Mesothelial cell of epicardium (in vitro differentiated cells): ENCODE results near the gene OR2A5. TPM values are rescaled to one million over a fixed set of nuclear protein-coding genes. Genes with fewer than 3 reads are reported as not detected.
"Not testable (repeated sequence)": the region's sequence is repeated elsewhere in the genome, so short reads cannot be mapped to it uniquely, and the experiment has no call there.

ENCODE experiments used
- DNase-seq, 2 experiments: peaks; one replicate each; pipeline ENCODE4 v3.0.0; 2021; ENCODE audit warnings: low spot score in 2 of 2; ENCODE audit not compliant: unreplicated experiment in 2 of 2
- H3K27ac Mint-ChIP-seq: 2 replicates; pipeline ENCODE4 v1.8.0; 2021; ENCODE audit warnings: mixed read lengths
- H3K27me3 Mint-ChIP-seq: 2 replicates; pipeline ENCODE4 v1.8.0; 2021; ENCODE audit warnings: low read depth, mixed read lengths
- H3K36me3 Mint-ChIP-seq: 2 replicates; pipeline ENCODE4 v1.8.0; 2021; ENCODE audit warnings: mixed read lengths
- H3K4me1 Mint-ChIP-seq: 2 replicates; pipeline ENCODE4 v1.8.0; 2021; ENCODE audit warnings: mixed read lengths
- H3K4me3 Mint-ChIP-seq: 2 replicates; pipeline ENCODE4 v1.8.0; 2021; ENCODE audit warnings: mild to moderate bottlenecking, moderate library complexity, mixed read lengths
- H3K9me3 Mint-ChIP-seq: 2 replicates; pipeline ENCODE4 v1.8.0; 2021; ENCODE audit warnings: mixed read lengths
- total RNA-seq: library from RNA; stranded (reverse); gene quantifications from 3 replicates; pipeline ENCODE4 v1.2.1, GENCODE V29; 2021
- TF ChIP-seq, protein P1 (sequence below): fragments of 200-600 bp; sonication (generic); IDR thresholded peaks from one replicate; pipeline ENCODE4 v1.5.0; 2021; ENCODE audit warnings: antibody characterized with exemption; ENCODE audit not compliant: unreplicated experiment

Gene OR2A5
- total RNA-seq, 1 donor from 2014 or later: not detected

GRCh38 chr7:144035385-144035784, 13.4 kb upstream of the OR2A5 start:
- TF ChIP-seq, protein P1, sequence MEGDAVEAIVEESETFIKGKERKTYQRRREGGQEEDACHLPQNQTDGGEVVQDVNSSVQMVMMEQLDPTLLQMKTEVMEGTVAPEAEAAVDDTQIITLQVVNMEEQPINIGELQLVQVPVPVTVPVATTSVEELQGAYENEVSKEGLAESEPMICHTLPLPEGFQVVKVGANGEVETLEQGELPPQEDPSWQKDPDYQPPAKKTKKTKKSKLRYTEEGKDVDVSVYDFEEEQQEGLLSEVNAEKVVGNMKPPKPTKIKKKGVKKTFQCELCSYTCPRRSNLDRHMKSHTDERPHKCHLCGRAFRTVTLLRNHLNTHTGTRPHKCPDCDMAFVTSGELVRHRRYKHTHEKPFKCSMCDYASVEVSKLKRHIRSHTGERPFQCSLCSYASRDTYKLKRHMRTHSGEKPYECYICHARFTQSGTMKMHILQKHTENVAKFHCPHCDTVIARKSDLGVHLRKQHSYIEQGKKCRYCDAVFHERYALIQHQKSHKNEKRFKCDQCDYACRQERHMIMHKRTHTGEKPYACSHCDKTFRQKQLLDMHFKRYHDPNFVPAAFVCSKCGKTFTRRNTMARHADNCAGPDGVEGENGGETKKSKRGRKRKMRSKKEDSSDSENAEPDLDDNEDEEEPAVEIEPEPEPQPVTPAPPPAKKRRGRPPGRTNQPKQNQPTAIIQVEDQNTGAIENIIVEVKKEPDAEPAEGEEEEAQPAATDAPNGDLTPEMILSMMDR: no peak
- Mint-ChIP-seq H3K27me3 (no peaks in the 10 kb centered on the region), H3K36me3 (no peaks in the 10 kb centered on the region), H3K4me1 (peaks cover 21% of the 10 kb centered on the region), H3K4me3 (no peak overlapping the region), H3K27ac (no peak overlapping the region), H3K9me3 (no peaks in the 10 kb centered on the region)
- DNase-seq: no peak

DNA sequence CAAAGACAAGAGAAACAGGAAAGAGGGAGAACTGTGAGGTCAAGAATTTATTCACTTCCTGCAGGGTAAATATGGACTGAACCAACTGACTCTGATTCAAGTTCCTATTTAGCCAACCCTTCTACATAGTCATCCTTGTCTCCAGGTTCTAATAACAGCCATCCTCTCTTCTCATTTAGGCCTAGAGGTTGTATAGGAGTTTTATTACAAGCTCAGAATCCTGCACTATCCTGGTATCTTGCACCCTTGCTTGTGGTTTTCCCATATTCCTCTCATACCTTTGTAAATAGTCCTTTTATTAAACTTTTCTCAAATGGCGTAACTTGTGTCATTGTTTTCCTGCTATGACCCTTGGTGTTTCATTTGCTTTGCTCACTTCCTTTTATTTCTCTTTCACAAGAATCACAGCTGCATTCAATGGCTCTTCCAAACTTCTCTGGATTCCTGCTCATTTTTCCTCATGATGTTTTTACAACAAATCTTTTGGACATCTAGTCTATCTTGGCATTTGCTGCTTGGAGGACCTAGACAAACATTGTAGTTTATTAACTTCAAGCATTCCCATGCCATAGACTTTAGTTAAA, 12.4 kb upstream of the OR2A5 start:
- Mint-ChIP-seq H3K4me1 (peaks cover 17% of the 10 kb centered on the region), H3K4me3 (no peak overlapping the region), H3K9me3 (no peaks in the 10 kb centered on the region), H3K36me3 (no peaks in the 10 kb centered on the region), H3K27me3 (no peaks in the 10 kb centered on the region), H3K27ac (no peak overlapping the region)
- TF ChIP-seq, protein P1: no peak
- DNase-seq: no peak

DNA sequence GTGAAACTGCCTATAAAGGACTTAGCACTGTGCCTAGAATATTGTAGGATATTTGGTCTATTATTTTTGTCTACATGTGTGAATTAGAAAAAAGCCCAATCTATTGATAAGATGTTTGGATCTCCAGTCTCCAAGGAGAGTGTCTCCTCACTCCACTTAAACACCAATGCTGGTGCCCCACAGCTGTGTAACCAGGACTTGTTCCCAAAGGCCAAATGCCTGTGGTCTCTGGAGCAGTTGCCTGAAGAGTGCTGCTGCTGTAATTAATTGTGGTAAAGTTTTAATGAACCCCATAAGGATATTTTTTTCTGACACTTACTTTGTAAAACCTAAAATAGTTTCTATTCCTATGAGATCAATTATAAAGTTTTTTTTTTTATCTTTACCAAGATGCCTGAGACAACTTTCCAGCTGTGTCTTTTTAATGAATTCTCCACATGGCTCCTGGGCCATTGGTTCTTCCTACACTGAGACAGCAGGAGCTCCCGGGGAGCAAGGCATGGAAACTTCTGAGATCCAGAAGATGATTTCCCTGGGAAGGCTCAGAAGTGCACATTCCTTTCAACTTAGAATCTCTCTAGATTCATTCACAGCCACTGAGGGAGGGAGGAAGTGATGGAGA, 11.2 kb upstream of the OR2A5 start:
- no peak overlapping the region for H3K27ac Mint-ChIP-seq
- no peaks in the 10 kb centered on the region for H3K27me3 Mint-ChIP-seq
- peaks cover 10% of the 10 kb centered on the region for H3K4me1 Mint-ChIP-seq
- H3K9me3 Mint-ChIP-seq: no peaks in the 10 kb centered on the region
- DNase-seq: no peak
- TF ChIP-seq, protein P1: no peak
- H3K4me3 Mint-ChIP-seq: no peak overlapping the region
- no peaks in the 10 kb centered on the region for H3K36me3 Mint-ChIP-seq

DNA sequence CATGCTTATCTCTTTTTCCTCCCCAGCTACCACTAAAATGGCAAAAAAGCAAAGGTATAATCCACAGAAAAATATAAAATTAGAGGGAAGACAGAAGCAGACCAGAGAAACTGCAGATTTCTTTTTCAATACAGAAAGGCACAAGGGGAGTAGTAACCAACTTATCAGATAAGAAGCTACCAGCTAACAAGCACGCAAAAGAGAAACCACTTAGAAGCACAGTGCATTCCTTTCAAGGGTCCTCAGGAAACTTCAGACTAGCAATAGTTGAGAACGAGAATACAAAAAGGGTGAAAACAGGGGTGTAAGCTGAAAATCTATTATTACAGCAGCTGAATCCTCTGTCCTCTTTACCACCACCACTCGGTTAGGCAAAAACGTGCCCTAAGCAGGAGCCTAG, 9.9 kb upstream of the OR2A5 start:
- Mint-ChIP-seq H3K9me3 (no peaks in the 10 kb centered on the region), H3K4me1 (peaks cover 3% of the 10 kb centered on the region), H3K27ac (no peak overlapping the region), H3K4me3 (no peak overlapping the region), H3K36me3 (no peaks in the 10 kb centered on the region), H3K27me3 (peaks cover 4% of the 10 kb centered on the region)
- DNase-seq: no peak
- TF ChIP-seq, protein P1: no peak

DNA sequence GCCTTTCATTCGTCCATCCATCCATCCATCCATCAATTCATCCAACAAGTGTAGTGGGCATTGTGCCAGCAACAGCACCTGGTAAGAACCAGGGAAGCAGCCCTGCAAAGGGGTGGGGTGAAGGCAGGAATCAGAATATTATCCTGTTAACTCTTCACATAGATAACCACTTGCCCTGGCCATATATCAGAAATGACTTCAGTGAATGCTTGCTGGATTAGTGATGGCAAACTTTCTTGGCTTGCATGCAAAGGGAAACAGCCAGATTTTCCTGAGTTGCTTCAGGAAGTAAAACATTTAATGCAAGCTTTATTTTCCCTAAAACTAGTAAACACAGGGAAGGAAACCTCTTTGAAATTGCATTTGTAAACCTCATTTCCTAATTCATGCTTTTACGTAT, 743 bp downstream of the OR2A5 start:
- H3K36me3 Mint-ChIP-seq: no peaks in the 10 kb centered on the region
- DNase-seq: no peak
- H3K27ac Mint-ChIP-seq: no peak overlapping the region
- H3K4me3 Mint-ChIP-seq: no peak overlapping the region
- peaks cover 7% of the 10 kb centered on the region for H3K27me3 Mint-ChIP-seq
- peaks cover 6% of the 10 kb centered on the region for H3K4me1 Mint-ChIP-seq
- TF ChIP-seq, protein P1: no peak
- H3K9me3 Mint-ChIP-seq: no peaks in the 10 kb centered on the region

DNA sequence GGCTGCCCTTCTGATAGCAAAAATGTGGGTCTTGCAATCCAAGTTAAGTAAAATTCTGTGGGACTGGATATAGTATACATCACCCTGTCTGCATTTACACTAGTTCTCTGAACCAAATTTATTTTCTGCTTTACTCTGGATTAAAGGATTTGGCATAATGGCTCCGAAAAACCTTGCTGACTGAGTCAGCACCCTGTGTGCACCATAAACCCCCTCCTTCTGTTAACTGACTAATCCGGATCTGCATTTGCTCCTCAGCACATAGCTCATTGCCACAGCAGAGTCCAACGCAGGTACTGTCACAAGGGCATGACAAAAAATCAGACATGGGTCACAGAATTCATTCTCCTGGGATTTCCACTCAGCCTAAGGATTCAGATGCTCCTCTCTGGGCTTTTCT, 1.3 kb downstream of the OR2A5 start:
- H3K9me3 Mint-ChIP-seq: no peaks in the 10 kb centered on the region
- TF ChIP-seq, protein P1: no peak
- no peak for DNase-seq
- H3K27me3 Mint-ChIP-seq: peaks cover 7% of the 10 kb centered on the region
- no peak overlapping the region for H3K4me3 Mint-ChIP-seq
- no peaks in the 10 kb centered on the region for H3K36me3 Mint-ChIP-seq
- H3K4me1 Mint-ChIP-seq: peaks cover 6% of the 10 kb centered on the region
- H3K27ac Mint-ChIP-seq: no peak overlapping the region

DNA sequence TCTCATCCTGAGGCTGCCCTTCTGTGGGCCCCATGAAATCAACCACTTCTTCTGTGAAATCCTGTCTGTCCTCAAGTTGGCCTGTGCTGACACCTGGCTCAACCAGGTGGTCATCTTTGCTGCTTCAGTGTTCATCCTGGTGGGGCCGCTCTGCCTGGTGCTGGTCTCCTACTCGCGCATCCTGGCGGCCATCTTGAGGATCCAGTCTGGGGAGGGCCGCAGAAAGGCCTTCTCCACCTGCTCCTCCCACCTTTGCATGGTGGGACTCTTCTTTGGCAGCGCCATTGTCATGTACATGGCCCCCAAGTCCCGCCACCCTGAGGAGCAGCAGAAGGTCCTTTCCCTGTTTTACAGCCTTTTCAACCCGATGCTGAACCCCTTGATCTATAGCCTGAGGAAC, 2.1 kb downstream of the OR2A5 start:
- not testable (repeated sequence) for H3K4me1 Mint-ChIP-seq, H3K4me3 Mint-ChIP-seq, H3K27ac Mint-ChIP-seq, DNase-seq, H3K36me3 Mint-ChIP-seq, H3K27me3 Mint-ChIP-seq, H3K9me3 Mint-ChIP-seq
